ENCODE data around the gene SLC66A1.

- TF ChIP-seq EZH2 (IDR thresholded peaks at IDR 0.05; ENCODE audit: borderline replicate concordance, low read depth, low read length, severe bottlenecking) (no peak), CTCF (IDR thresholded peaks at IDR 0.05; ENCODE audit: borderline replicate concordance, extremely low read depth, low read length, poor library complexity, severe bottlenecking) (no peak)
These were observed 31.7 kb downstream of the SLC66A1 start for GRCh38 chr1:19343617-19344350.

Data from DND-41 (cell line).